Neural crest cell (in vitro differentiated cells): ENCODE data around the gene RPP21. TPM values are rescaled to one million over a fixed set of nuclear protein-coding genes. Genes with fewer than 3 reads are reported as not detected.

ENCODE experiments used
- DNase-seq: peaks from one replicate; pipeline ENCODE4 v3.0.0; 2021; ENCODE audit warnings: low read depth, mixed read lengths, low spot score
- H3K27ac Mint-ChIP-seq: one replicate; pipeline ENCODE4 v1.8.0; 2021; ENCODE audit warnings: mild to moderate bottlenecking, mixed read lengths; ENCODE audit not compliant: unreplicated experiment
- H3K27me3 Mint-ChIP-seq: 2 replicates; pipeline ENCODE4 v1.8.0; 2021; ENCODE audit warnings: low read depth, mild to moderate bottlenecking, mixed read lengths
- H3K36me3 Mint-ChIP-seq: 2 replicates; pipeline ENCODE4 v1.8.0; 2021; ENCODE audit warnings: low read depth, mild to moderate bottlenecking, mixed read lengths
- H3K4me1 Mint-ChIP-seq: 2 replicates; pipeline ENCODE4 v1.8.0; 2021; ENCODE audit warnings: mixed read lengths
- H3K4me3 Mint-ChIP-seq: one replicate; pipeline ENCODE4 v1.8.0; 2021; ENCODE audit warnings: mild to moderate bottlenecking, mixed read lengths
- H3K9me3 Mint-ChIP-seq: 2 replicates; pipeline ENCODE4 v1.8.0; 2021; ENCODE audit warnings: mixed read lengths
- total RNA-seq: library from RNA; stranded (reverse); gene quantifications from 2 replicates; pipeline ENCODE4 v1.2.1, GENCODE V29; 2021
- TF ChIP-seq, protein P1 (sequence below): fragments of 200-600 bp; sonication (generic); conservative IDR thresholded peaks from 2 replicates; pipeline ENCODE4 v1.5.0; 2021; ENCODE audit warnings: antibody characterized with exemption, mild to moderate bottlenecking

Gene RPP21
- total RNA-seq, 1 donor from 2014 or later, result 64.8 TPM

DNA sequence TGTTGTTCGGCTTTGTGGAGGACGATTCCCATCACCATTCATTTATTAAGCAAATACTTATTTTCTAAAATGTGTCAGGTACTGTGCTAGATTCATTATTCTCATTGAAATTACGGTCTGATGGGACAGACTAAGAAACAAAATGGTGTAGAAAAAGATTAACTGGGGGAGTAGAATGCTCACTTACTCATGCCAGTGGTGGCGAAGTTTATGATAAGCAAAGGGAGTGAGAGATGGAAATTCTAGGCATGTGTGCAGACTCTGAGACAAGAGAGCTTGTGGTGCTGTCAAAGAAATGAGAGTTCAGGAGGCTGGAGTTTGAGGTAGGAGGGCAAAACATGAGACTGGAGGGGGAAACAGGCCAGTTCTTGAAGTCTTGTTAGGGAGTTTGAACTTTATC lies 896 bp downstream of the RPP21 start:
- H3K4me1 Mint-ChIP-seq, result peaks cover 7% of the 10 kb centered on the region
- TF ChIP-seq, protein P1, sequence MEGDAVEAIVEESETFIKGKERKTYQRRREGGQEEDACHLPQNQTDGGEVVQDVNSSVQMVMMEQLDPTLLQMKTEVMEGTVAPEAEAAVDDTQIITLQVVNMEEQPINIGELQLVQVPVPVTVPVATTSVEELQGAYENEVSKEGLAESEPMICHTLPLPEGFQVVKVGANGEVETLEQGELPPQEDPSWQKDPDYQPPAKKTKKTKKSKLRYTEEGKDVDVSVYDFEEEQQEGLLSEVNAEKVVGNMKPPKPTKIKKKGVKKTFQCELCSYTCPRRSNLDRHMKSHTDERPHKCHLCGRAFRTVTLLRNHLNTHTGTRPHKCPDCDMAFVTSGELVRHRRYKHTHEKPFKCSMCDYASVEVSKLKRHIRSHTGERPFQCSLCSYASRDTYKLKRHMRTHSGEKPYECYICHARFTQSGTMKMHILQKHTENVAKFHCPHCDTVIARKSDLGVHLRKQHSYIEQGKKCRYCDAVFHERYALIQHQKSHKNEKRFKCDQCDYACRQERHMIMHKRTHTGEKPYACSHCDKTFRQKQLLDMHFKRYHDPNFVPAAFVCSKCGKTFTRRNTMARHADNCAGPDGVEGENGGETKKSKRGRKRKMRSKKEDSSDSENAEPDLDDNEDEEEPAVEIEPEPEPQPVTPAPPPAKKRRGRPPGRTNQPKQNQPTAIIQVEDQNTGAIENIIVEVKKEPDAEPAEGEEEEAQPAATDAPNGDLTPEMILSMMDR, result no peak
- H3K36me3 Mint-ChIP-seq, result peaks cover 12% of the 10 kb centered on the region
- DNase-seq, result no peak
- no peaks in the 10 kb centered on the region for H3K9me3 Mint-ChIP-seq
- H3K4me3 Mint-ChIP-seq, result peak overlapping the region; percentile 93
- H3K27ac Mint-ChIP-seq, result peak overlapping the region; percentile 0
- H3K27me3 Mint-ChIP-seq, result no peaks in the 10 kb centered on the region

DNA sequence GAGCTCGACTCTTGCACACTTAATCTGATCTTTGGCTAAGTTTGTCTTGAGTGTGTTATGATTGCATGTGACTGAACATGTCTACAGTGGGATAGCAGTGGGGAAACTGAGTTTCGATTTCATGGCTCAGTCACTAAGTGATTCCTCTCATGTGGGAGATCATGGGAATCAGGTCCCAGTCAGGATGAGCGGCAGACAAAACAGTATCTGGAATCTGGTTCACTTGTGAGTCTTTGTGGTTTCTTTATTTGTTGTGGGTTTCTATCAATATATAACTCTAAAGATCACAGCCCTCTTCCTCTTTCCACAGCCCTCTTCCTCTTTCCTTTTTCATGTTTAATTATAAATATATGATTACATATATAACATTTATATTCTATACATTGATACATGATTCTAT lies 4.0 kb downstream of the RPP21 start:
- Mint-ChIP-seq H3K27ac (no peak overlapping the region), H3K36me3 (peaks cover 7% of the 10 kb centered on the region), H3K4me3 (no peak overlapping the region), H3K4me1 (peaks cover 7% of the 10 kb centered on the region), H3K27me3 (peaks cover 2% of the 10 kb centered on the region), H3K9me3 (no peaks in the 10 kb centered on the region)
- TF ChIP-seq, protein P1, result no peak
- no peak for DNase-seq

DNA sequence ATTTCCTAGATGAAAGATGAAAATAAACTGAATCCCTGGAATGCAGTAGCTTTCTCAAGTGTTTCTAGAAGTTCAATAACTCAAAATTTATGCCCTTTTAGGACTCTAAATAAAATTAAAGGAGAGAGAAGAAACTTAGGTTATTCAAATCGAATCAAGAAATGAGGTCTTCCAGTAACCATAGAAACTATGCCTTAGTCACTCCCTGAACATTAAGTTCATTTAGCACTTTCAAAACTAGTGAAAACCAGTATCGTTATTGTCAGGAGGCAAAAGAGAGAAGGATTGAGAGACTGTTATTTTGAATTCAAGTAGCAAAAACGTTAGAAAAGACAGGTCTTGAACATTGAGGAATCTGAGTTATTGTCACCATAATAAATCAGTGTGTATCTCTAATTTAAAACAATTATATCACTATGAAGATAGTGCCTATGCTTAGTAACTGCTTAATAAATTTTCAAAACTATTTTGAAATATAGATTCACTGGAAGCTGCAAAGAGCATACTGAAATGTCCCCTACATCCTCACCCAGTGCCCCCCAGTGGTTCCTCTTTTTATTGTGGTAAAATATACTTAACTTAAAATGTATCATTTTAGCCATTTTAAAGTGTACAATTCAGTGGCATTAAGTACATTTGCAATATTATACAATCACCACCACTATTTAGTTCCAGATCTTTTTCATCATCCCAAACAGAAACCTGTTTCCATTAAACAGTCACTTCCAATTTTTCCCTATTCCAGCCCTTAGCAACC lies 4.6 kb downstream of the RPP21 start:
- Mint-ChIP-seq H3K4me3 (no peak overlapping the region), H3K36me3 (peaks cover 7% of the 10 kb centered on the region), H3K4me1 (peaks cover 7% of the 10 kb centered on the region), H3K27ac (no peak overlapping the region), H3K27me3 (peaks cover 3% of the 10 kb centered on the region), H3K9me3 (no peaks in the 10 kb centered on the region)
- DNase-seq, result no peak
- TF ChIP-seq, protein P1, result no peak

GRCh38 chr6:30350524-30350923 lies 5.6 kb downstream of the RPP21 start:
- no peak for DNase-seq
- peaks cover 7% of the 10 kb centered on the region for H3K4me1 Mint-ChIP-seq
- no peak overlapping the region for H3K4me3 Mint-ChIP-seq
- TF ChIP-seq, protein P1, result no peak
- peaks cover 13% of the 10 kb centered on the region for H3K27me3 Mint-ChIP-seq
- H3K27ac Mint-ChIP-seq, result no peak overlapping the region
- no peaks in the 10 kb centered on the region for H3K9me3 Mint-ChIP-seq
- H3K36me3 Mint-ChIP-seq, result peaks cover 7% of the 10 kb centered on the region

GRCh38 chr6:30352550-30352949 lies 7.6 kb downstream of the RPP21 start:
- H3K4me1 Mint-ChIP-seq, result peaks cover 2% of the 10 kb centered on the region
- H3K9me3 Mint-ChIP-seq, result no peaks in the 10 kb centered on the region
- H3K27me3 Mint-ChIP-seq, result peaks cover 26% of the 10 kb centered on the region
- TF ChIP-seq, protein P1, result no peak
- H3K27ac Mint-ChIP-seq, result no peak overlapping the region
- DNase-seq, result no peak
- H3K4me3 Mint-ChIP-seq, result no peak overlapping the region
- no peaks in the 10 kb centered on the region for H3K36me3 Mint-ChIP-seq
